Activated naive CD4-positive, alpha-beta T cell treated with anti-CD3 and anti-CD28 coated beads, Interleukin-2, amount 50 U/mL, for 72 hours (primary cell): ENCODE results near the gene SLC35B2. TPM values are rescaled to one million over a fixed set of nuclear protein-coding genes. Genes with fewer than 3 reads are reported as not detected.
A peak's percentile ranks its signal among the peaks of the same experiment; 100 is the strongest.

ENCODE experiments used
- ATAC-seq, 2 donors: fragments of 150-1000 bp; cut with Tn5 transposase; 2 replicates each; pipeline ENCODE4 v1.10.0; 2021; ENCODE audit warnings: mild to moderate bottlenecking in 2 of 2, moderate library complexity in 2 of 2
- DNase-seq, 2 donors: peaks; one replicate each; pipeline ENCODE4 v3.0.0; 2021 to 2022; ENCODE audit warnings: low spot score in 2 of 2
- H3K27ac Mint-ChIP-seq, 2 donors: one replicate each; pipeline ENCODE4 v1.8.0; 2022; ENCODE audit warnings: mild to moderate bottlenecking in 2 of 2, mixed read lengths in 2 of 2
- H3K36me3 Mint-ChIP-seq, 2 donors: one replicate each; pipeline ENCODE4 v1.8.0; 2022; ENCODE audit warnings: mixed read lengths in 2 of 2
- H3K9me3 Mint-ChIP-seq, 2 donors: one replicate each; pipeline ENCODE4 v1.8.0; 2022; ENCODE audit warnings: mixed read lengths in 2 of 2
- total RNA-seq, 2 donors: library from RNA; stranded (reverse); gene quantifications; one replicate each; pipeline ENCODE4 v1.2.3, GENCODE V29; 2022

The SLC35B2 gene
- total RNA-seq, 2 donors from 2014 or later, result 18.3 to 23.8 TPM

GRCh38 chr6:44262467-44263353 lies 5.4 kb upstream of the SLC35B2 start:
- peak overlapping the region; percentile 86 to 95 for H3K27ac Mint-ChIP-seq
- ATAC-seq, result no peak
- no peak for DNase-seq
- H3K9me3 Mint-ChIP-seq, result no peaks in the 10 kb centered on the region
- H3K36me3 Mint-ChIP-seq, result peaks cover 23 to 26% of the 10 kb centered on the region in 2 donors

- Mint-ChIP-seq H3K27ac (peak overlapping the region in 1 of 2 donors; percentile 17), H3K36me3 (peaks cover 26 to 29% of the 10 kb centered on the region in 2 donors)
Observed at GRCh38 chr6:44261581-44261980, 4.3 kb upstream of the SLC35B2 start.

GRCh38 chr6:44260451-44261297 lies 3.3 kb upstream of the SLC35B2 start:
- Mint-ChIP-seq H3K27ac (peak overlapping the region; percentile 17 to 51), H3K9me3 (no peaks in the 10 kb centered on the region), H3K36me3 (peaks cover 32 to 33% of the 10 kb centered on the region in 2 donors)
- DNase-seq (no peak), ATAC-seq (no peak)

More at GRCh38 chr6:44261581-44261980, 4.3 kb upstream of the SLC35B2 start:
- no peak for ATAC-seq
- no peak for DNase-seq
- H3K9me3 Mint-ChIP-seq, result no peaks in the 10 kb centered on the region

- peak overlapping the region in 1 of 2 donors; percentile 51 for H3K27ac Mint-ChIP-seq
- no peaks in the 10 kb centered on the region for H3K9me3 Mint-ChIP-seq
- no peak for DNase-seq
- no peak for ATAC-seq
- H3K36me3 Mint-ChIP-seq, result peaks cover 32 to 39% of the 10 kb centered on the region in 2 donors
Observed at GRCh38 chr6:44260011-44260410, 2.7 kb upstream of the SLC35B2 start.

GRCh38 chr6:44258921-44259320 lies 1.6 kb upstream of the SLC35B2 start:
- Mint-ChIP-seq H3K9me3 (no peaks in the 10 kb centered on the region), H3K27ac (peak overlapping the region in 1 of 2 donors; percentile 100), H3K36me3 (peaks cover 21 to 37% of the 10 kb centered on the region in 2 donors)
- DNase-seq (no peak), ATAC-seq (no peak)

GRCh38 chr6:44258325-44258863 lies 1.1 kb upstream of the SLC35B2 start:
- no peak for ATAC-seq
- no peaks in the 10 kb centered on the region for H3K9me3 Mint-ChIP-seq
- H3K36me3 Mint-ChIP-seq, result peaks cover 23 to 36% of the 10 kb centered on the region in 2 donors
- no peak for DNase-seq
- peak overlapping the region in 1 of 2 donors; percentile 100 for H3K27ac Mint-ChIP-seq

GRCh38 chr6:44257753-44258324 lies 511 bp upstream of the SLC35B2 start:
- no peaks in the 10 kb centered on the region for H3K9me3 Mint-ChIP-seq
- DNase-seq, result no peak
- peak overlapping the region; percentile 78 to 100 for H3K27ac Mint-ChIP-seq
- H3K36me3 Mint-ChIP-seq, result peaks cover 28 to 36% of the 10 kb centered on the region in 2 donors
- ATAC-seq, result no peak

GRCh38 chr6:44256775-44257024 lies 628 bp downstream of the SLC35B2 start:
- Mint-ChIP-seq H3K36me3 (peaks cover 35 to 41% of the 10 kb centered on the region in 2 donors), H3K9me3 (no peaks in the 10 kb centered on the region), H3K27ac (peak overlapping the region; percentile 99 to 100)
- ATAC-seq (no peak), DNase-seq (no peak)

GRCh38 chr6:44255871-44256774 lies 1.2 kb downstream of the SLC35B2 start:
- ATAC-seq (peak in 1 of 2 donors; percentile 9), DNase-seq (no peak)
- Mint-ChIP-seq H3K36me3 (peaks cover 38 to 47% of the 10 kb centered on the region in 2 donors), H3K9me3 (no peaks in the 10 kb centered on the region), H3K27ac (peak overlapping the region; percentile 99 to 100)

- Mint-ChIP-seq H3K9me3 (no peaks in the 10 kb centered on the region), H3K36me3 (peaks cover 42 to 56% of the 10 kb centered on the region in 2 donors), H3K27ac (peak overlapping the region; percentile 99 to 100)
- peak in 1 of 2 donors; percentile 1 for ATAC-seq
- peak in 1 of 2 donors; percentile 52 for DNase-seq
Observed at GRCh38 chr6:44255105-44255808, 2.1 kb downstream of the SLC35B2 start.

- DNase-seq (no peak), ATAC-seq (no peak)
- no peaks in the 10 kb centered on the region for H3K9me3 Mint-ChIP-seq
- peak overlapping the region; percentile 99 to 100 for H3K27ac Mint-ChIP-seq
- peaks cover 50 to 64% of the 10 kb centered on the region in 2 donors for H3K36me3 Mint-ChIP-seq
Observed at GRCh38 chr6:44254191-44255104, 2.9 kb downstream of the SLC35B2 start.

- no peak for ATAC-seq
- DNase-seq, result peak in 1 of 2 donors; percentile 77
- Mint-ChIP-seq H3K36me3 (peaks cover 56 to 73% of the 10 kb centered on the region in 2 donors), H3K27ac (peak overlapping the region; percentile 99 to 100), H3K9me3 (no peaks in the 10 kb centered on the region)
Observed at GRCh38 chr6:44253307-44254101, 3.8 kb downstream of the SLC35B2 start.

- ATAC-seq, result no peak
- no peaks in the 10 kb centered on the region for H3K9me3 Mint-ChIP-seq
- no peak for DNase-seq
- H3K36me3 Mint-ChIP-seq, result peaks cover 69 to 90% of the 10 kb centered on the region in 2 donors
- H3K27ac Mint-ChIP-seq, result peak overlapping the region; percentile 99 to 100
Observed at GRCh38 chr6:44251576-44252524, 5.5 kb downstream of the SLC35B2 start.
